GM19468 (cell line): ENCODE results near the gene CEP70.
"Not testable (repeated sequence)": the region's sequence is repeated elsewhere in the genome, so short reads cannot be mapped to it uniquely, and the experiment has no call there.

ENCODE experiments used
- ATAC-seq: cut with Tn5 transposase; IDR thresholded peaks from one replicate; pipeline ENCODE4 v1.9.1; 2021; ENCODE audit warnings: mild to moderate bottlenecking, moderate library complexity, moderate number of reproducible peaks; ENCODE audit not compliant: unreplicated experiment; ENCODE audit errors: extremely low read depth

The CEP70 gene

DNA sequence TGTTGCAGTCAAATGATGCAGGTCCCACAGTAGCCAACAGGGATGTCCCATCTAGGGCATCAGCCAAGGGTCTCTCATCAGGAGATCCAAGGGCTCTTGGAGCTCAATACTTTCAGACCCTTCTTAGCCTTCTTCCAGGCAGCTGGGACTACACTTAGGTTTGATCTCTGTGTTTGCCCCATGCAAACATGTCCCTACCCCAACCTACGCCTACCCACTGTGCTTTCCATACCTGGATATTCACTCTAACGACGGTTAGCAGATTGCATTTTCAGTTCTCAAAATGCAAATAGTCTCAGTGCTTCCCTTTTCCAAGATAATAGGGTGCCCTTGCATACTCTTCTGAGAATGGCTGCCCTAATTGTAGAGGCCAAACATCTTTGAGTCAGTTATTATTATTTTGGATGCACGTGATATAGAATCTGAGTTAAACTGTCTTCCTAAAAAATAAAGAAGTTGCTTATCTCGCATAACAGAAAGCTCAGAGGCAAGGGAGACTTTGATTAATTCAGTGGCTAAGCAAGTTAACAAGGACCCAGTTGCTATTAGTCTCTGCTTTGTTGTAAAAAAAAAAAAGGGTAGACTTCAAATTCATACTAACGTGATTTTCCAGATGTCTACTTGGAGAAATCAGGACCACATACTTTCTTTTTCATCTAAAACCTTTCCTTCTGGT, 1.0 kb upstream of the CEP70 start:
- no peak for ATAC-seq

DNA sequence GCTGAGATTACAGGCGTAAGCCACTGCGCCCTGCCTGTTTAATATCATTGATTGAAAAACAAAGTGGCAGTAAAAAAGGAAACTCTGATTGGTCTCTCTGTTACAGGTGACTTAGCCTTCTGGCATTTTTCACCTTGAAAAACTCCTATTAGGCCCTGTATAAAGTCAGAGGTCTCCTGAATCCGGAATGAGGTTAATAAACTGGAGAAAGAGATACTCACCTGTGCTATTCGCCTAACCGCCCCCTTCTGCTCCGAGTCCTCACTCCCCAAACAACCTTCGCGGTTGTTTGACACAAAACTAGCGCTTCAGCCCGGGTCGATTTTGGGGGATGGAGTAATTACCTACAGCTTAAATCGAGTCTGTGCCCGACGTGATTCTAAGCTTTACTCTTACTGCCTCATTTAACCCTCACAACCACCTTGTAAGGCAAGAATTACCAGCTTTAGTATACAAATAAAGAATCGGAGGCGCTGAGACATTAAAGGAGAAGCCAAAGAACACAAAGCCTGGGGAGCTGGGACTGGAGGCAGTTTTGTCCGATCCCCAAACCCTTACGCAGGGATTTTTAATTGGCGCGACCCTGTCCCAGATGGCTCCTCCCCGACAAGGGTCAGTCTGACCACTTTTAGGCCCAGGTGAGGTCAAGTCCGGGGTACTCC, 441 bp downstream of the CEP70 start:
- no peak for ATAC-seq

DNA sequence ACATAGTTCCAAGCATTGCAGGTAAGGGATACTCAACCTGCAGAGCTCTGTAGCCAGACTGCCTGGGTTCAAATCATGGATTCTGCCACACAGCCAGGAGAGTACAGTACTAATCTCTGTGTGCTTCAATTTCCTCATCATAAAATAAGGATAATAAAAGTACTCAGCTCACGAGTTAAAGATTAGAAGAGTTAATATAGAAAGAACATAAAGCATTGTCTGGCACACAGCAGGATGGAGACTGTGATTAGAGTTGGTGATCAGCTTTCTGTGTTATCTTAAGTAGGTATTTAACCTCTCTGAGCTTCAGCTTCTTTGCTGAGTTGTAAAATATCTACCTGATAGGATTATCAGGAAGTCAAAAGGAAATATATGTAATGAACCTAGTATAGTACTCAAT, 2.7 kb downstream of the CEP70 start:
- ATAC-seq, result no peak

GRCh38 chr3:138588445-138588844, 5.6 kb downstream of the CEP70 start:
- no peak for ATAC-seq

DNA sequence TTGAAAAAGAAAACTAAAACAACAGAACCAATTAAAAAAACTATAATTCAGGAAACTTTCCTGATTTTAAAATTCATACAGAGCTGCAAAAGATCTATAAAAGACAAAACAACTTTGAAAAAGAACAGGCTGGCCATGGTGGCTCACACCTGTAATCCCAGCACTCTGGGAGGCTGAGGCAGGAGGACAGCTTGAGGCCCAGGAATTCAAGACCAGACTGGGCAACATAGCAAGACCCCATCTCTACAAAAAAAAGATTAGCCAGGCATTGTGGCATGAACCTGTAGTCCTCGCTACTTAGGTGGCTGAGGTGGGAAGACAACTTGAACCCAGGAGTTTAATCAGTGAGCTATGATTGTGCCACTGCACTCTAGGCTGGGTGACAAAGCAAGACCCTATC, 6.7 kb downstream of the CEP70 start:
- ATAC-seq, result no peak

DNA sequence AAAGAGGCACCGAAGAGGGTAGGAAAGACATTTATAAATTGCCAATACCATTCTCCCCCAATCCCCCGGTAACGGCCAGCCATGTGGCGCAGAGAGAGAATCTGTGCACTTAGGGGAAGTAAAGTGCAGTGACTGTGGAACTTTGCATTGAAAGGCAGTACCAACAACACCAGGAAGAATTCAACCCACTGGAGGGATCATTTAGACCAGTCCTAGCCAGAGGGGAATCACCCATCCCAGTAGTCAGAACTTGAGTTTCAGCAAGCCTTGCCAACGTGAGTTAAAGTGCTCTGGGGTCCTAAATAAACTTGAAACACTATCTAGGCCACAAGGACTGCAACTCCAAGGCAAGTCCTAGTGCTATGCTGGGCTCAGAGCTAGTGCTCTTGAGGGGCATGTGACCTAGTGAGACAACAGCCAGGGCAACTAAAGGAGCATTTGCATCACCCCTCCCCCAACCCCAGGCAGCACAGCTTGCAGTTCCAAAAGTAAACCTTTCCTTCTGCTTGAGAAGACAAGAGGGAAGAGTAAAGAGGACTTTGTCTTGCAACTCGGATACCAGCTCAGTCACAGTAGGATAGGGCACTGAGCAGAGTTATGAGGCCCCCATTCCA, 15.0 kb downstream of the CEP70 start:
- no peak for ATAC-seq

- ATAC-seq, result peak; percentile 84
These were observed 15.9 kb downstream of the CEP70 start for GRCh38 chr3:138578141-138578540.

DNA sequence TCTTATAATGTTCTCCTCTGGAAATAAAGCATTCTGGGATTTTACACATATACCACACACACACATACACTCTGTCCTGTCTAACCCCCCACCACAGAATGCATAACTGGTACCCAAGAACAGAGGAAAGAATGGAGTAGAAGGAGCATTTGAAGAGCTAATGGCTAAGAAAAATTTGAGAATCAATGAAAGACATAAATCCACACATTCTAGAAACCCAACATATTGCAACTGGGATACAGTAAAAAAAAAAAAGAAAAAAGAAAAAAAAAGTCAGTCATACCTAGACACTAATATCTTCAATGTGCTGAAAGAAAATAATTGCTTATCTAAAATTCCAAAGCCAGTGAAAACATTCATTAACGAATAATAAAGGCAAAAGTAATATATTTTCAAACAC, 20.9 kb downstream of the CEP70 start:
- ATAC-seq, result no peak

GRCh38 chr3:138569624-138570023, 24.4 kb downstream of the CEP70 start:
- ATAC-seq, result not testable (repeated sequence)

- ATAC-seq, result no peak
These were observed 25.0 kb downstream of the CEP70 start for GRCh38 chr3:138569090-138569489.

DNA sequence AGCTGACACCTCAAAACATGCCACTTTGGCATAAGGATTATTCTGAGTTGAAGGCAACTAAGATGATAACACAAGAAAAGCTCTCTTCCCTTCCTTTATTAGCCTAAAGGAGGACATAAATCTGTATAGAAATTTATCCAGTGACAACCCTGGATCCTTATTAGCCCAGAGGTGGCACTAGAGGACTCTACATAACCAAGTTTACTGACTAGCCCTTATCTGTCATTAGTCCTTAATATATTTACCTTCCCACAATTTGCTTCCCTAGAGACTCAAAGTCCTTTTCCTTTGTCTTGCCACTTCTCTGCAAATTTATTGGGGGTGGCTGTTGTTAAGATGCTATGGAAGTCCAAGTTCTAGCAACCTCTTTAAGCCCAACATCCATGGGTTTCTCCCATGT, 26.7 kb downstream of the CEP70 start:
- ATAC-seq, result no peak

DNA sequence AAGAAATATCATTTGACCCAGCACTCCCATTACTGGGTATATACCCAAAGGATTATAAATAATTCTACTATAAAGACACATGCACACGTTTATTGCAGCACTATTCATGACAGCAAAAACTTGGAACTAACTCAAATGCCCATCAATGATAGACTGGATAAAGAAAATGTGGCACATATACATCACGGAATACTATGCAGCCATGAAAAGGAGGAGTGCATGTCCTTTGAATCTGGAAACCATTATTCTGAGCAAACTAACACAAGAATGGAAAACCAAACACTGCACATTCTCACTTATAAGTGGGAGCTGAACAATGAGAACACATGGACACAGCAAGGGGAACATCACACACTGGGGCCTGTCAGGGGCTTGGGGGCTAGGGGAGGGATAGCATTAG, 27.8 kb downstream of the CEP70 start:
- not testable (repeated sequence) for ATAC-seq

- ATAC-seq, result not testable (repeated sequence)
These were observed 31.2 kb downstream of the CEP70 start for GRCh38 chr3:138562902-138563301.

DNA sequence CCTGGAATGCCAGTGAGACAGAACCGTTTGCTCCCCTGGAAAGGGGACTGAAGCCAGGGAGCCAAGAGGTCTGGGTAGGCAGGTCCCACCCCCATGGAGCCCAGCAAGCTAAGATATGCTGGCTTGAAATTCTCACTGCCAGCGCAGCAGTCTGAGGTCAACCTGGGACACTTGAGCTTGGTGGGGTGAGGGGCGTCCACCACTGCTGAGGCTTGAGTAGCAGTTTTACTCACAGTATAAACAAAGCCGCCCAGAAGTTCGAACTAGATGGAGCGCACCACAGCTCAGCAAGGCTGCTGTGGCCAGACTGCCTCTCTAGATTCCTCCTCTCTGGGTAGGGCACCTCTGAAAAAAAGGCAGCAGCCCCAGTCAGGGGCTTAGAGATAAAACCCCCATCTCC, 33.6 kb downstream of the CEP70 start:
- ATAC-seq, result no peak

GRCh38 chr3:138559134-138559533, 34.9 kb downstream of the CEP70 start:
- no peak for ATAC-seq

GRCh38 chr3:138554775-138555174, 39.3 kb downstream of the CEP70 start:
- ATAC-seq, result not testable (repeated sequence)

DNA sequence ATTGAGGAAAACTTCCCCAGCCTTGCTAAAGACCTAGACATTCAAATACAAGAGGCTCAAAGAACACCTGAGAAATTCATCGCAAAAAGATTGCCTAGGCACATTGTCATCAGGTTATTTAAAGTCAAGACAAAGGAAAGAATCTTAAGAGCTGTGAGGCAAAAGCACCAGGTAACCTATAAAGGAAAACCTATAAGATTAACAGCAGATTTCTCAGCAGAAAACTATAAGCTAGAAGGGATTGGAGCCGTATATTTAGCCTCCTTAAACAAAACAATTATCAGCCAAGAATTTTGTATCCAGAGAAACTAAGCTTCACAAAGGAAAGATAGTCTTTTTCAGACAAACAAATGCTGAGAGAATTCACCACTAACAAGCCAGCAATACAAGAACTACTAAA, 43.1 kb downstream of the CEP70 start:
- not testable (repeated sequence) for ATAC-seq

- no peak for ATAC-seq
These were observed 44.7 kb downstream of the CEP70 start for GRCh38 chr3:138549179-138549977.

GRCh38 chr3:138547342-138547975, 46.6 kb downstream of the CEP70 start:
- no peak for ATAC-seq

DNA sequence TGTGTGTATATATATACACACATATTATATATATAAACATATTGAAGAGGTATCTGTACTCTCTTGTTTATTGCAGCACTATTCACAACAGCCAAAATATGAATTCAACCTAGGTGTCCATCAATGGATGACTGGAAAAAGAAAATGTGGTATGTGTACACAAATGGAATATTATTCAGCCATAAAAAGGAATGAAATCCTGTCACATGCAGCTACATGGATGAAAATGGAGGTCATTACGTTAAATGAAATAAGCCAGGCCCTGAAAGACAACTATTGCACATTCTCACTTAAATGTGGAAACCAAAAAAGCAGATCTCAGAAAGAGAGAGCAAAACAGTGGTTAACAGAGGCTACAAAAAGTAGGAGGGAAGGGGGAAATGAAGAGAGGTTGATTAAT, 49.5 kb downstream of the CEP70 start:
- no peak for ATAC-seq
